Amniotic stem cell (primary cell): ENCODE data around the gene HOXB3.

Experiments
- DNase-seq: peaks from one replicate; lab custom pipeline; 2025; lab: John Stamatoyannopoulos, UW

Gene HOXB3

GRCh38 chr17:48556576-48557401 lies 33.3 kb downstream of the HOXB3 start:
- no peak for DNase-seq

GRCh38 chr17:48556229-48556575 lies 33.8 kb downstream of the HOXB3 start:
- no peak for DNase-seq

GRCh38 chr17:48555258-48556228 lies 34.5 kb downstream of the HOXB3 start:
- no peak for DNase-seq

- no peak for DNase-seq
These were observed 35.4 kb downstream of the HOXB3 start for GRCh38 chr17:48554412-48555257.

GRCh38 chr17:48553826-48554225 lies 36.2 kb downstream of the HOXB3 start:
- no peak for DNase-seq

GRCh38 chr17:48553190-48553547 lies 36.9 kb downstream of the HOXB3 start:
- DNase-seq: no peak

- DNase-seq: no peak
These were observed 37.4 kb downstream of the HOXB3 start for GRCh38 chr17:48552466-48553189.

- DNase-seq: no peak
These were observed 38.2 kb downstream of the HOXB3 start for GRCh38 chr17:48551596-48552465.

- DNase-seq: no peak
These were observed 38.9 kb downstream of the HOXB3 start for GRCh38 chr17:48551214-48551555.

- DNase-seq: no peak
These were observed 39.4 kb downstream of the HOXB3 start for GRCh38 chr17:48550502-48551213.

- DNase-seq: no peak
These were observed 40.0 kb downstream of the HOXB3 start for GRCh38 chr17:48549914-48550501.

GRCh38 chr17:48549281-48549630 lies 40.8 kb downstream of the HOXB3 start:
- no peak for DNase-seq

- DNase-seq: no peak
These were observed 41.3 kb downstream of the HOXB3 start for GRCh38 chr17:48548523-48549280.

- DNase-seq: no peak
These were observed 42.1 kb downstream of the HOXB3 start for GRCh38 chr17:48547808-48548522.

- no peak for DNase-seq
These were observed 42.9 kb downstream of the HOXB3 start for GRCh38 chr17:48546924-48547807.

- no peak for DNase-seq
These were observed 43.7 kb downstream of the HOXB3 start for GRCh38 chr17:48546137-48546923.
